Measurements from ENCODE around the gene DMRT3. TPM values are rescaled to one million over a fixed set of nuclear protein-coding genes. Genes with fewer than 3 reads are reported as not detected.

DMRT3 gene
- total and polyA plus RNA-seq, 9 of the 15 experiments (the other 6 are each of a cell fraction or from before 2014, with no cell fraction given) = not detected

GRCh38 chr9:967903-968641, 8.4 kb upstream of the DMRT3 start:
- no peak for DNase-seq (ENCODE audit: extremely low read depth in 1 of 4, low spot score in 3 of 4)
- H3K36me3 ChIP-seq (ENCODE audit: control insufficient read depth, insufficient read depth, low read length) = no peaks in the 10 kb centered on the region
- in situ Hi-C loops (cut with MboI) = no loop called here
- no peaks in the 10 kb centered on the region for H3K9me1 ChIP-seq (ENCODE audit: control insufficient read depth, insufficient read depth, low read length)
- H3K4me1 ChIP-seq (replicated peaks in 1 of 2; ENCODE audit: control insufficient read depth in 2 of 2, insufficient read depth in 2 of 2, low read length in 2 of 2) = no peaks in the 10 kb centered on the region
- CTCF ChIA-PET (ENCODE audit: low intra/inter-chr PET ratio) = no interaction called here
- no peak overlapping the region for H3K27ac ChIP-seq (ENCODE audit: extremely low read depth, low read depth, low read length)
- no peak overlapping the region for H3K4me2 ChIP-seq (ENCODE audit: insufficient read depth, low read length)
- POLR2A ChIA-PET = no interaction called here
- no peak overlapping the region for H3K9ac ChIP-seq (ENCODE audit: insufficient read depth in 1 of 2, low read depth in 2 of 2, low read length in 2 of 2)
- no peak for FAIRE-seq
- no peaks in the 10 kb centered on the region for H3K9me3 ChIP-seq (replicated peaks; ENCODE audit: control insufficient read depth, insufficient read depth, low read depth, low read length)
- peak; percentile 52; the same call in 1 of the 3 replicates for ATAC-seq
- intact Hi-C loops (cut with micrococcal nuclease) = no loop called here
- WGBS (ENCODE audit: insufficient coverage, low coverage, missing lambda C conversion rate) = 0% methylated on average over 12 of the region's 15 CpGs
- no TSS peak for BruUV-seq (replicated peaks)
- no peaks in the 10 kb centered on the region for H4K20me1 ChIP-seq (replicated peaks; ENCODE audit: control insufficient read depth, insufficient read depth, low read length)
- no peak for TF ChIP-seq SMAD4 (CRISPR knock-in tag; conservative IDR thresholded peaks at IDR 0.05)
- TF ChIP-seq, protein P1, sequence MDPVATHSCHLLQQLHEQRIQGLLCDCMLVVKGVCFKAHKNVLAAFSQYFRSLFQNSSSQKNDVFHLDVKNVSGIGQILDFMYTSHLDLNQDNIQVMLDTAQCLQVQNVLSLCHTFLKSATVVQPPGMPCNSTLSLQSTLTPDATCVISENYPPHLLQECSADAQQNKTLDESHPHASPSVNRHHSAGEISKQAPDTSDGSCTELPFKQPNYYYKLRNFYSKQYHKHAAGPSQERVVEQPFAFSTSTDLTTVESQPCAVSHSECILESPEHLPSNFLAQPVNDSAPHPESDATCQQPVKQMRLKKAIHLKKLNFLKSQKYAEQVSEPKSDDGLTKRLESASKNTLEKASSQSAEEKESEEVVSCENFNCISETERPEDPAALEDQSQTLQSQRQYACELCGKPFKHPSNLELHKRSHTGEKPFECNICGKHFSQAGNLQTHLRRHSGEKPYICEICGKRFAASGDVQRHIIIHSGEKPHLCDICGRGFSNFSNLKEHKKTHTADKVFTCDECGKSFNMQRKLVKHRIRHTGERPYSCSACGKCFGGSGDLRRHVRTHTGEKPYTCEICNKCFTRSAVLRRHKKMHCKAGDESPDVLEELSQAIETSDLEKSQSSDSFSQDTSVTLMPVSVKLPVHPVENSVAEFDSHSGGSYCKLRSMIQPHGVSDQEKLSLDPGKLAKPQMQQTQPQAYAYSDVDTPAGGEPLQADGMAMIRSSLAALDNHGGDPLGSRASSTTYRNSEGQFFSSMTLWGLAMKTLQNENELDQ (CRISPR knock-in tag; IDR thresholded peaks at IDR 0.05; ENCODE audit: borderline replicate concordance) = no peak
- TF ChIP-seq, protein P2, sequence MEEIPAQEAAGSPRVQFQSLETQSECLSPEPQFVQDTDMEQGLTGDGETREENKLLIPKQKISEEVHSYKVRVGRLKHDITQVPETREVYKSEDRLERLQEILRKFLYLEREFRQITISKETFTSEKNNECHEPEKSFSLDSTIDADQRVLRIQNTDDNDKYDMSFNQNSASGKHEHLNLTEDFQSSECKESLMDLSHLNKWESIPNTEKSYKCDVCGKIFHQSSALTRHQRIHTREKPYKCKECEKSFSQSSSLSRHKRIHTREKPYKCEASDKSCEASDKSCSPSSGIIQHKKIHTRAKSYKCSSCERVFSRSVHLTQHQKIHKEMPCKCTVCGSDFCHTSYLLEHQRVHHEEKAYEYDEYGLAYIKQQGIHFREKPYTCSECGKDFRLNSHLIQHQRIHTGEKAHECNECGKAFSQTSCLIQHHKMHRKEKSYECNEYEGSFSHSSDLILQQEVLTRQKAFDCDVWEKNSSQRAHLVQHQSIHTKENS (CRISPR knock-in tag; IDR thresholded peaks at IDR 0.05) = no peak
- no peak for TF ChIP-seq NONO (IDR thresholded peaks at IDR 0.05; ENCODE audit: low read depth in 2 of 2, low read length in 1 of 2)
- no peak for TF ChIP-seq DIDO1 (tag; IDR thresholded peaks at IDR 0.05; ENCODE audit: low read depth)
- no peak for TF ChIP-seq ZNF253 (CRISPR knock-in tag; conservative IDR thresholded peaks at IDR 0.05)
- no peak overlapping the region for H3K4me3 ChIP-seq
- no peak overlapping the region for H2AFZ ChIP-seq (ENCODE audit: low read depth, low read length)
- no peaks in the 10 kb centered on the region for H3K79me2 ChIP-seq (ENCODE audit: control insufficient read depth, insufficient read depth, low read length)
- H3K27me3 ChIP-seq (ENCODE audit: control insufficient read depth in 2 of 2, insufficient read depth in 2 of 2, low read length in 2 of 2) = peaks cover 0 to 4% of the 10 kb centered on the region in 2 experiments; a peak in 1 of 5 replicates

All from K562 (cell line).